GM18499 (cell line): ENCODE measurements around the gene TRPM3.
"Not testable (repeated sequence)": the region's sequence is repeated elsewhere in the genome, so short reads cannot be mapped to it uniquely, and the experiment has no call there.

Experiments used
- ATAC-seq: cut with Tn5 transposase; IDR thresholded peaks from one replicate; pipeline ENCODE4 v1.9.1; 2021; ENCODE audit warnings: moderate number of reproducible peaks; ENCODE audit not compliant: insufficient read depth, unreplicated experiment

The TRPM3 gene

DNA sequence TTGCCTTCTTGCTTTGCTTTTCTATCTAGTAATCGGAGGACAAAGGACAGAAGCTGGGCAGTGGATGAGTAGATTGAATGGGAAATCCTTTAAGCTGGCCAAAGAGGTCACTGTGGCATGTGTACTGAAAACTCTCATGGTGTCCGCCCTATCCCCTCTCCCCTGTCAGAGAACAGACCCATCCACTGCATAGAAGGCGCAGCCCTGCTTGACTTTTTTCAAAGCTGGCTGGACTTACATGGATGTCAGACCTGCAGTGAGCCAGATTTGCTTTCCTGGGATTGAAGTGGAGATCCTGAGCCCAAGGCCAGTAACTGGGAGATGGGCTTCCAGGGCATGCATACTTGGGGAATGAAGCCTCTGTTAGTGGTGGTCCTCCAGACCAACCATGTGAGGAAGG, 329.5 kb downstream of the TRPM3 start:
- no peak for ATAC-seq

DNA sequence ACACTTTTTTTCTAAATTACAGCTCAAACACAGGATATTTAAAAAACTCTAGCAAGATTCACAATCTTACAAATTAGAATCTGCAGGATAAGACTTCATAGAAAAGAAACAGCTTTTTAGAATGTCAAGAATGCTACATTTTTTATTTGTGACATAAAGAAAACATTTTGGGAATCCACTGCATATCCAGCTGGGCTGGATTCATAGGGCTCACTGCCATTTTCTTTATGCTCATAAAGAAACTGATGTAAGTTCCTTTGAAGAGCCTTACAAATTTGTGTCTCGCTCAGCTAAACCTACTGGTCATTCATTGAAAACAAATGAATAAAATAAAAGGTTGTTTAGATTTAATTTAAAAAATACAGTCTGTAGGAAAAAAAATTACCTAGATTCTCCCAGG, 332.3 kb downstream of the TRPM3 start:
- ATAC-seq, result no peak

DNA sequence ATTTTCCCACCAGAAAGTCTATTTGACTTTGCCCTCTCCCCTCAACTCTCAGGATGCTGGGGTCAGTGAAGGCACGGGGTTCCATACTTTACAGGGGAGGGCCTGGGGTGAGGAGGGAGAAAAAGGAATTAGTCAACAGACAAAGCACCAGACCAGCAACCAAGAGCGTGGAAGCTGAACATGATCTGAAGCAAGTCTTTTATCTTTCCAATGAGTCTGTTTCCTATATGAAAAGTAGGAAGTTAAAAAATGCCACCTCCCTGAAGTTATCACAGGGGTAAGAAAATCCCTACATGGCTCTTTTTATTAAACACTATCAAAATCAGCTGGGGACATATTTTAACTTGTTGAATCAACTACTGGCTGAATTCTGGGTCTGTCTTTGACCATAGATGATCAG, 337.0 kb downstream of the TRPM3 start:
- no peak for ATAC-seq

DNA sequence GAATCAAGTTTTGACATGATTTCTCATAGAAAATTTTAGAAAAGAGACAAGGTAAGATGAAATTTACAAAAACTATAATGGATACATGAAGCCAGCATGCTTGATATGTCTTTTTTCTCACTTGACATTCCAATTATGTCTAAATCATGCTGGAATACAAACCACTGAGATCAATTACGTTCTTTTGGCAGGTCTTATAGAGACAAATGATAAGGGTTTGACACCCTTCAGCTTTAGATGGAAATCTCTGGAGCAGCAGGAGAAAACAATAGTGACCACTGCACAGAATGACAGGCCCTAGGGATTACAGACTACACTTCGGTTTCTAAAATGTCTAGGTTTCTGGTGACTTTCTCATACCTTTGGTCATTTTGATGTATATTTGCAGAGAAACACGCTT, 342.9 kb downstream of the TRPM3 start:
- ATAC-seq, result no peak

DNA sequence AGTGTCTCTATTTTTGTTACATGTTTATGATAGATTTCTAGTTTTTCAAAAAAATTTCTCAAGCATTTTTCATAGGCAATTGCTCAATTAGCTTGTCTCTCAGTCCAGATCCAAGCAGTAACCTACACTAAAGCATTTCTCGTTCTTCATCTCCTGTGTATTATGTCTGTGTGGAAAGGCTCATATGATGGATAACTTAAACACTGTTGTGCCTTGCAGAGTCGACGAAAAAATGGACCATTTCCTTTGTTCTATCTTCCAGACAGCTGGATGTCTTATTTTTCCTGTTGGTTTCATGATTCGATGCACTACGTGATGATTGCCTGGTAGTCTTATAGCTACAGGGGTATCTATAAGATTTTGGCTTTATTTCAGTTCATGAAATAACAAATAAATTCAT, 347.8 kb downstream of the TRPM3 start:
- no peak for ATAC-seq

DNA sequence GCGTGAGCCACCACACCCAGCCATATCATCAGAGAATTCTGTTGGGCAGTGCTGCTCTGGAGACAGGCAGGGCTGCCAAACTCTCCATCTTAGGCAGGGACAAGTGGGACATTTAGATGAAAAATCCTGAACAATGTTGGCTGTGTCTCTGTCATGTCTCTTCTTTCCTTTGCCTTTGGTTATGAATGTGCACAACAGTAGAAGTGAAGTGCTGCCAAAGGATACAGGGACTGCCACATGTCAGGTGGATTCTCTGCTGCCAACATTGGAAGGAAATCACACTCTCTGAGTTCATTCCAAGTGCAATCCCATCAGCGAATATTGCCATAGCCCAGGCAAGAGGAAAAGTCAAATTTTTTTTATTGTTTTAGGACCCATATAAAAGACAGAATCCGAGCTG, 348.8 kb downstream of the TRPM3 start:
- ATAC-seq, result no peak

DNA sequence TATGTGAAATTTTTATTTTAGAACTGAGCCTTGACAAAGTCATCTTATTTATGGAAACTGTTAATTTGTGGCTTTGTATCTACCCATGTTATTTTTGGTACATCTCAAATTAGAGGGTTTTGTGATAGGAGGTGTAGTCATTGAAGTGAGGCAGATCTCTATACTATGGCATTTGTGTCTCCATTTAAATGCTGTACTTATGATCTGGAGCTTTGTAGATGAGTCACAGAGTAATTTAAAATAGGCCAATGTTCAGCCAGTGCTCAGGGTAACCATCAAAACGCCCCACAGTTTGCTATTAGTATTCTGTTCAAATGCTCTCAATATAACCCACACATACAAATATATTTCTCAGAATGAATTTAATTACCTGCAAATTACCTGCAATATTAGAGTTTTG, 355.5 kb downstream of the TRPM3 start:
- no peak for ATAC-seq

DNA sequence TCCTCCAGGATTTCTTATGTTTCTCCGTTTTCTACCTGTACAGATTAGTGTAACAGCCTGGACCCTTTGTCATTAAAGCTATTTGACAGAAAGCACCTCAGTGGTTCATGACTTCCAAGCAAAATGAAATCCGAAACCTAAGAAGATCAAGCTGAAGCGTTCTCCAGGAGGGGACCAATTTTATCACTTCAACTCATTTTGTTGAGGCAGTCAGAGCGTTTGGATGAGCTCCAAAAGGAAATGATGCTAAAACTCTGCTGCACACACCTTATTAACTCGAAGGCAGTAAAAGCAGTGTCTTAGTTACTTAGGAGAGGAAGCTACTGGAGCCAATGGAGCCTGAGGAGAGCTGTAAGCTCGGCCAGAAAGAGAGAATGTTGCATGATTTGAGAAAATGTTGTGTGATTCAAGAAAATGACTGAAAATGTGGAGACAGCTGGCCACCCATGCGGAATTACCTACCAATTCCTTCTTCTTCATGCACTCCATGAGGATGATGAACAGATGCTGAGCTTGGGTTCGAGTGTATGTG, 360.2 kb downstream of the TRPM3 start:
- ATAC-seq, result no peak

DNA sequence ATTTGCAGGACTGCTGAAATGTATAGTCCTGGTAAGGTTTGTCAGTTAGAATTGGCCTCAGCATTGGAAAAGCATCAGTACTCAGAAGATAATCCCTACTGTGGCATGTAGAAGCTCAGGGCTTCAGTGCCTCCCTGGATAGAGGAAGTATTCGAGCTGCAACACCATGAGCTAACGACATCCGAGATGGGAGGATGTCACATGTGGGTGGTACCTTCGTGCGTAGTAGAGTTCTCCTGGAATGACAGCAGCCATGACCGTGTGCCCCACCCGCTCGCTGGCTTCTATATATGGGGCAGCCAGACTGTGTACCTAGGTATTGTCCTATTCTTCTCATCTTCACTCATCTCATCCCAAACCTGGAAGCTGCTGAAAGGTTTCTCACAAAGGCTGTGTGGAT, 361.2 kb downstream of the TRPM3 start:
- ATAC-seq, result no peak

DNA sequence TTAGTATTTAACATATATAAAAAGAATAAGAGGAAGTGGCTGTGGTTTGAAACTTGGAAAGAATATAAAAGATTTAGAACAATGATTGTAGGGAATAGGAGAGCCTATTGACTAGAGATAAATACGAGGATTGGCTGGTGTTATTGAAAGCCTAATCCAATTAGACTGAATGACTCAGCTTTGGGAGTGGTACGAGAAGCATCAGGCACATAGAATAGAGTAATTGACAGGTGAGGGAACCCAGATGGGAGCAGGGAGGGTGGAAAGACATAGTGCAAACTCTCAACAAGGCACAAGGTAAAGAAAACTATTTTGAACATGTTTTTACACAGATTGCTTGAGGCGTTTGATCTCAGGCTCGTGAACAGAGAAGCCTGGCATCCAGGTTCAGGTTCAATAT, 368.1 kb downstream of the TRPM3 start:
- ATAC-seq, result no peak

DNA sequence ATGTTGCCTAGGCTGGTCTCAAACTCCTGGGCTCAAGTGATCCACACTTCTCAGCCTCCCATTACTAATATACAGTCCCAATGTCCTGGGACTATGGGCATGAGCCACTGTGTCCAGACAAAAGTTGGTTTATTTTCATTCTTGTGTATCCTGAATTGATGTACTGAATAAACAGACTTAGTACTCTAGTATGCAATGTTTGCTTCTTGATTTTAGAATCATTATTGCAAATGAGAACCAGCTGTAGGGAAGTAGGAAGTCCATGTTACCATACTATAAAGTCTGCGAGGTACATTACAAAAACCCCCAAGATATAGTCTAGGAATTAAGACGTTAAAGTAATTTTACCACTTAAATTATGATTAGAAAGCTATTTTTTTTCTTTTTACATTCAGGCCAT, 372.4 kb downstream of the TRPM3 start:
- ATAC-seq, result no peak

DNA sequence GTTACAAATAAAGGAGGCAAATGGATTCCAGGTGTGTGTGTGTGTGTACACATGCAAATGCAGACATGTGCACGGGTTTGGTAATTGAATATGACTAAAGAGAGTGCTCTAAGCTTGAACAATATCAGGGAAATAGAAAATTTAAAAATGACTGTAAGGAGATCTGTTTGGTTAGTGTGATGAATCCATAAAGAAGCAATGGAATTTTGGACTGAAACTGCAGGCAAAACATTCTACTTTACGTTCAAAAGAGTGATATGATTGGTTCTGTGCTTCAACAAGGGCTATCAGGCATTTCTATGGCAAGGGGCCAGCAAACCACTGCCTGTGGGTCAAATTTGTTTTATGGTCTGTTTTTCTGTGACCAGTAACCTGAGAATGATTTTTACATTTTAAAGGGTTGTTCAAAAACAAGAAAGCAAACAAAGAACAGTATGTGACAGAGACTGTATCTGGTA, 374.1 kb downstream of the TRPM3 start:
- no peak for ATAC-seq

DNA sequence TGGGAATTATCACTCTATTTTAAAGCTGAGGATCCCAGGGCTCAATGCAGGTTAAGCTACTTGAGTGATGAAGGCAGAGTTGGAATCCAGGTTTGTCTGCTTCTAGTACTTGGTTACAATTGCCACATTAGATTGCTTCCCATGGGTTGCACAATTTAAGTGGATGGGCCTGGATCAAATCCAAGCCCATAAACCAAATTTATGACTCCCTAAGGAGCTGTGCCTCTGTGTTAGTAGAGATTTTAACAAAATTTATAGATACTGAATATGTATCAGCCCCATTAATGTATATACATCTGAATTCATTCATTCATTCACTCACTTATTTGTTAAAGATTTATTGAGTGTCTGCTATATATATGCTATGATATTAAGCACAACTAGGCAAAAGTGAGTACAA, 374.7 kb downstream of the TRPM3 start:
- no peak for ATAC-seq

DNA sequence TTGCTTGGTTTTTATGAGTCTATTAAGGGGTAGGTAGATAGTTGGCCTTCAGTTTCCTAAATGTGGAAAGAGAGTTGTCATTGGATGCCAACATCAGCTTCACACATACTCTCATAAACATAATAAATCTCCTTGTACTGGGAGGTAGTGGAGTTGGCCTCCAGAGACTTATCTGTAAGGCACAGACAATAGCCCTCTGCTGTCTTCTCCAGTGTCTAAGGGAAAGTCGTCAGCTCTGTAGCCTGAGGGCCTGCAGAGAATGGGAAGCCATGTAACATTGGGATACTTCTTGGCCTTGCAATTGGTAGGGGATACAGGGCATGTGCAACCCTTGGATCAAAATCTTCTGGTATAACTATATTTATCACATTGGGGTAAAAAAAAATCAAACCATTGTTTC, 375.1 kb downstream of the TRPM3 start:
- no peak for ATAC-seq

DNA sequence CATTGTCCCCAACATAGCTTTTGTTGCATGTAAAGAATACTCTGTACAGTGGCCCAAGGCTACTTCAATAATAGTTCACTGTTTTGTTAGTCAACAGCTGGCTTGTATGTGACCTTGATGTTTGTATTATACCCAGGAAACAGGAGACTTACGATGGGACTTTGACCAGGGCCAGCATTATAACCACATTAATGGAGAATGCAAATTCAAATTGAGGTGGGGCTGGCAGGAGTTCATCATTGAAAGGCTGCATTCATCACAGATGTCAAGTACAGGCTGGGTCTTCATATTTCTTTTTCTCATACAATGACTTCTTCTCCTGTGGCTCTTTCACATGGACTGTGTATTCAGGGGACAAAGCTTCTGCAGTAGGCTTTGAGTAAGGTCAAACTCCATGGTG, 396.6 kb downstream of the TRPM3 start:
- ATAC-seq, result not testable (repeated sequence)

DNA sequence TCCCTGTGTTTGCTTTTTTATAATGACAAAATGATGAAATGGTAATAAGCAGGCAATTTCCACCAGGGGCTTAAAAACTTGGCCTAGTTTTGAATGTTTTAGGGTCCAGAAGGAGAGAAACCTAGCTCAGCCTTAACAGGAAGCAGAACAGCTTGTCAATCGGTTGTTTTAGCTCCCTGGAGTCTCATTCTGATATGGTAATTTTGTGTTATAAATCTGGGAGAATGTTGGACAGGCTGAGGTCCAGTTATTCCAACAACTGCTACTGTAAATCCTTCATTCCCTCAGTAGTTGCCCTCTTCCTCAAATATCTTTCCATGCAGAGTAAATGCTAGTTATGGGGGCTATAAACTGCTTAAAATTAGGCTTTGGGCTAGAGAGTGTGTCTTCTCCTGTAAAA, 397.4 kb downstream of the TRPM3 start:
- not testable (repeated sequence) for ATAC-seq

DNA sequence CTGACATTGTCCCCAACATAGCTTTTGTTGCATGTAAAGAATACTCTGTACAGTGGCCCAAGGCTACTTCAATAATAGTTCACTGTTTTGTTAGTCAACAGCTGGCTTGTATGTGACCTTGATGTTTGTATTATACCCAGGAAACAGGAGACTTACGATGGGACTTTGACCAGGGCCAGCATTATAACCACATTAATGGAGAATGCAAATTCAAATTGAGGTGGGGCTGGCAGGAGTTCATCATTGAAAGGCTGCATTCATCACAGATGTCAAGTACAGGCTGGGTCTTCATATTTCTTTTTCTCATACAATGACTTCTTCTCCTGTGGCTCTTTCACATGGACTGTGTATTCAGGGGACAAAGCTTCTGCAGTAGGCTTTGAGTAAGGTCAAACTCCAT, 414.6 kb downstream of the TRPM3 start:
- ATAC-seq, result not testable (repeated sequence)

DNA sequence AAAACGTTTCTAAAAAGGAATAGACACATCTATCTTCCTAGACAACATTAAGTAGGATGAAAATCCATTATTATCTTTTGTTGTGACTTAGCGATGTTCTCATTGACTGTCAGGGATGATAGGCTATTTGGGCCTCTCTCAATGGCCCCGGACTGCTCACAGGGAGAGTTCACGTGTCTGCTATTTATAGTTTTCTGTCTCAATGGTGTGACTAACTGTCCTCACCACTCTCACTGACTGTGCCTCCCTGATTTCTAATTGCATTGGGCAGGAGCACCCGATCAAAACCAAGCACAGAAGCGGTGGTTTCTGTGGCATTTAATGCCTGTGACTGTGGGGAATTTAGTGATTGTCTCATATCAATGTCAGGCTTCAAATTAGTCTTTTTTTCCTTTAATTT, 420.3 kb downstream of the TRPM3 start:
- no peak for ATAC-seq

DNA sequence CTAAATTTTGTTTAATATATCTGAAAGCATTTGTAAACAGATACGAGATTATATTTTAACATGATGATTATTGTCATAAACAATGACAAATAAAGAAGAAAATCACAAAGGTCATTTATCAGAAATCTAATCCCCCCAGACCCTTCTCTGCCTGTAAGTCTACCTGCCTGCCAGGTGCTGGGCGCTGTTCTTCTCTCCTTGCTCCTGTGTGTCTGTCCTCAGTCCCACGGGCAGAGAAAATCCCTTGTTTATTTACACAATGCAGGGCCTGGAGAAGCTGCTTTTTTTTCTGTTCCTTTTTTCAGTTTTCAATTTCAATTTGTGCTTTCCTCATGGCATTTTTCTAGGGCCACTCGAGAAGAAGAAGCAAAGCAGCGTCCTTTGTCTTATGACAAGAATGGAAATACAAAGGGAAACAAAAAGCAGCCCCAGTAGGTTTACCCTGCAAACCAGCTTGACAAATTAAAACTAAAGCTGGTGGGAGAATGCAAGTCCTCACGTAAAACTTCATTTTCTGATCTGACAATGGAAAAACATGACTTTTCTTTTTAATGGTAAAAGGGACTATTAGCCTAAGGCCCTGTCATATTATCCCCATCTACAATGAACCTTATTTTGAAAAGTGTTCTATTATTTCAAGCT, 424.6 kb downstream of the TRPM3 start:
- ATAC-seq, result no peak

DNA sequence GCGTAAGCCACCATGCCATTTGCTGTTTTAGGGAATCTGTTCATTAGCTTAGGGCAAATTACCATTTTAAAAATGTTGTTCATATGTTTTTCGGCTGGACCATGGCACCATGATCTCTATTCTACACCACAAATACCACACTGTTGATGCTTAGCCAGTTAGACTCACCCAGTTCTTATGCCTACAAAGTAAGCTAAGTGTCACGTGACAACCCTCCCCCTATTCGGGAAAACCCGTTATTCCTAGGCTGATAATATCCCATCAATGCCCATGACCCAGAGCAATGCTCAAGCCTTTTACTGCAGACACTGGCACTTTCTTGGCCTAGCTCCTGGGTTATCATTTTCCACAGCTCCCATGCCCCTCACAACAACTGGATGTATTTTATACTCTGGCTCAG, 426.7 kb downstream of the TRPM3 start:
- no peak for ATAC-seq

DNA sequence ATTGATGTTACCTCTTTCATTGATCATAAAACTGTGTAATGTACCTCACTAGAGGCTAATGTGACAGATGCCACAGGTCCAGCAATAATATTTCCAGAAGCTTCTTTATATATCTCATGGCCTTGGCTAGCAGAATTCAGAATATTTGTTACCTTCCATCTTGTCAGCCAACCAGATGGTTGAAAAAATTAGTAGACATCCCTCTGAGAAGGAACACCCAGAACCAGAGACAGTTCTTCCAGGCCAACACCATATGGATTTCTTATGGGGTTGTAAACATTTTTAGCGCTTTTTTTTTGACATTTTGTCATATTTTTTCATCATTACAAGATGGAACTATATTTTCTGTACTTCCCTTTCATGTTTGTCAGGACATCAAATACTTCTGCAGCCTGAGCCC, 428.2 kb downstream of the TRPM3 start:
- ATAC-seq, result no peak

DNA sequence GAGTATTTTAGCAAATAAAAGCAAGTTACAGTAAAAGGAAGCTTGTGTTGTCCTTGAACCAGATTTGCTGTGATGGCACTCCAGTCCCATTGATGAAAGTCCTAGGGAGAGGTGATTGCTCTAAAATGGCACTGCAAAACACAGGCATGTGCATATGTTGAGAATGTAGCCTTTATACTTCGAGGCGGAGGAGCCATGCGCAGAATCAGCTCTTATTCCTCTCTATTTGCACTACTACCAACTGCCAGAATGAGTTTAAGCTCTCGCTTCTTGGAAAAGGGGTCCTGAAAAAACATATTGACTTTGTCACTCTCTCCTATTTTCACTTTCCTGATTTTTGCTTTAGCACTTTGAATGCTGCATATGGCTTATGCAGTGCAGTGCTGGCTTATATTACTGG, 429.0 kb downstream of the TRPM3 start:
- ATAC-seq, result no peak

DNA sequence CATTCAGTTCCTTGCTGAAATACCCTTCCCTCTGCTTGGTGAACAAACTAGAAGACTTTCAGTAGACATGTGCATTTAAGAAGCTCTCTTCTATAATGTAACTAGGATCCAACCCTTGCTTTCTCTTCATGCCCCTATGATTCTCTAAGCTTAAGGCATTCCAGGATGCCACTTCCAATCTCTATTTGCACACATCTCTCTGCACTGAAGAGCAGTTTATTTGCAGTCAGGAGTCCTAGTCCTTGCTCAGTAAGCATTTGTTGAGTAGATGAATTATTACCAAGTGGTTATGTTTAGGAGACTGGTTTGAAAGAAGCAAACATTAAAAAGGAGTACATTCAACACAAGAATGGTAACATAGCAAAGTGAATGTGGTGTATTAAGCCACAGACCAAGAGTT, 432.7 kb downstream of the TRPM3 start:
- no peak for ATAC-seq
